Measurements from ENCODE around the gene NR6A1. TPM values are rescaled to one million over a fixed set of nuclear protein-coding genes. Genes with fewer than 3 reads are reported as not detected.
A peak's percentile ranks its signal among the peaks of the same experiment; 100 is the strongest.

Gene NR6A1
- total RNA-seq, 4 donors from 2014 or later, result 9.7 to 14.6 (median 12.5) TPM

DNA sequence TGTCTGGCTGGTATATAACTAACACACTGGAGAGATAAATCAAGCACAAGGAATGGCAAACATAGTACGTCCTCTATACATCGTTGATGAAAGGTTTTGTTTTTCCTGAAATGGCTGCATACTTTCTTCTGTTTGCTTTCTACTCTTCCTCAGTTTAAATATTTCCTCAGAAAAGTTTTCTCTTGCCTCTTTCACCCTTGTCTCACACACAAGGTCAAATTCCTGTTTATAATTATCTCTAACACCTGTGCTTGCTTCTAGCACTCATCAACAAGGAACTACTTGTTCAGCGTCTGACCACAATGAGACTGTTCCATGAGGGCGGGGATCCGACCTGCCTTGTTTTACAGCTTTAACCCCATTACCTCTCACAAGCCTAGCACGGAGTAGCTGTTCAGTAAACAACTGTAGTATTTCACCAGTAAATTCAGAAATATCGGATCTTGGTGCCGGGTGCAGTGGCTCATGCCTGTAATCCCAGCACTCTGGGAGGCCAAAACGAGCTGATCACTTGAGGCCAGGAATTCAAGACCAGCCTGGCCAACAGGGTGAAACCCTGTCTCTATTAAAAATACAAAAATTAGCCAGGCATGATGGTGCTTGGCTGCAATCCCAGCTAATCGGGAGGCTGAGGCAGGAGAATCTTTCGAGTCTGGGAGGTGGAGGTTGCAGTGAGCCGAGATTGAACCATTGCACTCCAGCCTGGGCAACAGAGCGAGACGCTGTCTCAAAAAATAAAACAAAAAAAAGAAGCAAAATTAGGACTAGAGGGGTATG, 37.0 kb downstream of the NR6A1 start:
- Histone ChIP-seq H3K36me3 (no peaks in the 10 kb centered on the region), H3K27me3 (no peaks in the 10 kb centered on the region), H3K4me1 (peaks cover 6 to 25% (median 19%) of the 10 kb centered on the region in 4 donors), H3K27ac (peak overlapping the region; percentile 75 to 82 (median 78)), H3K4me3 (no peak overlapping the region), H3K9me3 (no peaks in the 10 kb centered on the region)
- in situ Hi-C loops (cut with MboI; ENCODE audit: low pct_ligation_motif_present in 1 of 4, low pct_unique_long_range_greater_than_20kb in 1 of 4, low sequenced_read_pairs in 3 of 4), result no loop called here
- WGBS, 2 donors (ENCODE audit: low coverage in 1 of 2), result 39 to 64% methylated on average over 7 to 14 of the region's 14 CpGs
- DNase-seq, result peak; percentile 77
- TF ChIP-seq POLR2AphosphoS5 (IDR thresholded peaks at IDR 0.05) (peak in 2 of 3 donors; percentile 57 to 66), POLR2A (IDR thresholded peaks at IDR 0.05) (no peak), EP300 (IDR thresholded peaks at IDR 0.05; ENCODE audit: low read depth) (peak; percentile 35)
- TF ChIP-seq, protein P1, sequence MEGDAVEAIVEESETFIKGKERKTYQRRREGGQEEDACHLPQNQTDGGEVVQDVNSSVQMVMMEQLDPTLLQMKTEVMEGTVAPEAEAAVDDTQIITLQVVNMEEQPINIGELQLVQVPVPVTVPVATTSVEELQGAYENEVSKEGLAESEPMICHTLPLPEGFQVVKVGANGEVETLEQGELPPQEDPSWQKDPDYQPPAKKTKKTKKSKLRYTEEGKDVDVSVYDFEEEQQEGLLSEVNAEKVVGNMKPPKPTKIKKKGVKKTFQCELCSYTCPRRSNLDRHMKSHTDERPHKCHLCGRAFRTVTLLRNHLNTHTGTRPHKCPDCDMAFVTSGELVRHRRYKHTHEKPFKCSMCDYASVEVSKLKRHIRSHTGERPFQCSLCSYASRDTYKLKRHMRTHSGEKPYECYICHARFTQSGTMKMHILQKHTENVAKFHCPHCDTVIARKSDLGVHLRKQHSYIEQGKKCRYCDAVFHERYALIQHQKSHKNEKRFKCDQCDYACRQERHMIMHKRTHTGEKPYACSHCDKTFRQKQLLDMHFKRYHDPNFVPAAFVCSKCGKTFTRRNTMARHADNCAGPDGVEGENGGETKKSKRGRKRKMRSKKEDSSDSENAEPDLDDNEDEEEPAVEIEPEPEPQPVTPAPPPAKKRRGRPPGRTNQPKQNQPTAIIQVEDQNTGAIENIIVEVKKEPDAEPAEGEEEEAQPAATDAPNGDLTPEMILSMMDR (IDR thresholded peaks at IDR 0.05), result no peak
- intact Hi-C loops (cut with DNase I; ENCODE audit: low total_unique reads), result no loop called here

DNA sequence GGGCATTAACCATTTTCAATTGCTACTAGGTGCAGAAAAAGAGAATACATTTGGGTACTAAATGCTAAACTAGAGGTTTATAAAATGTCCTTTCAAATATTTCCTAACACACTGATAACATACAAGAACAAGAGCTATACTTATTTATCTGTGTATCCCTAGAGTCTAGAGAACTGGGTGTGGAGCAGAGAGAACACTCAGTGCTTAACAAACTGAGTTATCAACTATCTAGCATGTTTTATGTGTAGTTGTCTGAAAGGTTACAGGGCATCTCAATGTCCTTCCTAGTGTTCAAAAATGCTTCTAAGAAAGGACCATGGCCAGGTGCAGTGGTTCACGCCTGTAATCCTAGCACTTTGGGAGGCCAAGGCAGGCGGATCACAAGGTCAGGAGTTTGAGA, 40.3 kb downstream of the NR6A1 start:
- H3K27me3 ChIP-seq, result no peaks in the 10 kb centered on the region
- intact Hi-C loops (cut with DNase I; ENCODE audit: low total_unique reads), result no loop called here
- H3K9me3 ChIP-seq, result no peaks in the 10 kb centered on the region
- peak overlapping the region in 3 of 4 donors; percentile 4 to 48 (median 32) for H3K27ac ChIP-seq
- no peak for DNase-seq
- WGBS, 2 donors (ENCODE audit: low coverage in 1 of 2), result 85 to 100% methylated on average over 1 to 2 of the region's 2 CpGs
- in situ Hi-C loops (cut with MboI; ENCODE audit: low pct_ligation_motif_present in 1 of 4, low pct_unique_long_range_greater_than_20kb in 1 of 4, low sequenced_read_pairs in 3 of 4), result no loop called here
- no peak overlapping the region for H3K4me3 ChIP-seq
- TF ChIP-seq EP300 (IDR thresholded peaks at IDR 0.05; ENCODE audit: low read depth) (no peak), POLR2A (IDR thresholded peaks at IDR 0.05) (no peak)
- H3K36me3 ChIP-seq, result no peaks in the 10 kb centered on the region
- peaks cover 6 to 22% (median 19%) of the 10 kb centered on the region in 4 donors for H3K4me1 ChIP-seq

DNA sequence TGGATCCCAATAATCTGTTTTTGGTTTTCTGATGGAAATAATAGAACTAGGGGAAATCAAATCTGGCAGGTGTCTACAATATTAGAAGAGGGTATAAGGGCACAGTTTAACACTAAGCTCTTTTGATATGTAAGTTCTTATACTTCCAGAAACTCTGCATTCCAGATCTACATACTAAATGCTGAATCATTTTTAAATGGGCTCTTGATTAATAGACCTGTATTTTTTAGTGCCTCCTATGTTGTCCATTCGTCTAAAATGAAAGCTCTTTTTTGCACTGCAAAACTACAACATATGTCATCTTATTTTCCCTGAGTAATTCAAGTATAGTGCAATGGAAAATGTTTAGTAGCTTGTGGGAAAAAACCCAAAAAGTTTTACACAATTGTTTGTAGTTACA, 44.2 kb downstream of the NR6A1 start:
- Histone ChIP-seq H3K36me3 (no peaks in the 10 kb centered on the region), H3K9me3 (no peaks in the 10 kb centered on the region), H3K4me1 (peaks cover 0 to 27% (median 20%) of the 10 kb centered on the region in 4 donors), H3K27me3 (no peaks in the 10 kb centered on the region), H3K27ac (no peak overlapping the region), H3K4me3 (no peak overlapping the region)
- in situ Hi-C loops (cut with MboI; ENCODE audit: low pct_ligation_motif_present in 1 of 4, low pct_unique_long_range_greater_than_20kb in 1 of 4, low sequenced_read_pairs in 3 of 4), result no loop called here
- 60 to 82% methylated on average over 1 of the region's 1 CpG for WGBS, 2 donors (ENCODE audit: low coverage in 1 of 2)
- TF ChIP-seq, protein P1 (IDR thresholded peaks at IDR 0.05), result no peak
- TF ChIP-seq POLR2A (IDR thresholded peaks at IDR 0.05) (no peak), EP300 (IDR thresholded peaks at IDR 0.05; ENCODE audit: low read depth) (no peak), POLR2AphosphoS5 (IDR thresholded peaks at IDR 0.05) (no peak)
- DNase-seq, result no peak
- intact Hi-C loops (cut with DNase I; ENCODE audit: low total_unique reads), result no loop called here

DNA sequence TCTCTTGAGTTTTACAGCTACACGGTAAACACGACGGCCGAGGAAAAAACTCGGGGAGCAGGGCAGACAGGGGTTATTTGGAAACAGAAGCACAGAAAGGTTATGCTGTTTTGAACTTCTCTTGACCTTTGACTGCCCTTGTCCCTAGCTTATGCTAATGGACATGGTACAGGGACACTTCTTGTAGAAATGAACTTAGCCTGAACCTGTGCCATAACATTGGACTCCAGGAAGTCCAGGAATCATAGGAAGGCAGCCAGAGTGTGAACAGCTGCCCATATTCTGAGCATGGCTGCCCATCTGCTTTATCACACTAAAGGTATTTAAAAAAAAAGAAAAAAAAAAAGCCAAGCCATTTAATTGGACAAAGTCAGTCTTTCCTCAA, 46.1 kb downstream of the NR6A1 start:
- Histone ChIP-seq H3K4me3 (no peak overlapping the region), H3K27me3 (no peaks in the 10 kb centered on the region), H3K36me3 (no peaks in the 10 kb centered on the region), H3K27ac (peak overlapping the region; percentile 1 to 61 (median 46)), H3K9me3 (no peaks in the 10 kb centered on the region), H3K4me1 (peaks cover 0 to 40% (median 28%) of the 10 kb centered on the region in 4 donors)
- TF ChIP-seq POLR2A (IDR thresholded peaks at IDR 0.05) (no peak), POLR2AphosphoS5 (IDR thresholded peaks at IDR 0.05) (no peak), EP300 (IDR thresholded peaks at IDR 0.05; ENCODE audit: low read depth) (no peak)
- TF ChIP-seq, protein P1 (IDR thresholded peaks at IDR 0.05), result no peak
- in situ Hi-C loops (cut with MboI; ENCODE audit: low pct_ligation_motif_present in 1 of 4, low pct_unique_long_range_greater_than_20kb in 1 of 4, low sequenced_read_pairs in 3 of 4) (no loop called here), intact Hi-C loops (cut with DNase I; ENCODE audit: low total_unique reads) (no loop called here)
- 42 to 43% methylated on average over 4 to 5 of the region's 5 CpGs for WGBS, 2 donors (ENCODE audit: low coverage in 1 of 2)
- peak; percentile 23 for DNase-seq
